HTERT RPE-1 (cell line): ENCODE results near the gene TOR1AIP1.
"Not testable (repeated sequence)": the region's sequence is repeated elsewhere in the genome, so short reads cannot be mapped to it uniquely, and the experiment has no call there.

ENCODE experiments used
- in situ Hi-C: fragments of 300-500 bp; cut with MboI; formaldehyde crosslinking; loops from 4 replicates; pipeline ENCODE4 v1.14.3; 2020; ENCODE audit warnings: low sequenced_read_pairs

The TOR1AIP1 gene

GRCh38 chr1:179937668-179938254 is 55.7 kb downstream of the TOR1AIP1 start:
- in situ Hi-C loops = no loop called here

- in situ Hi-C loops = no loop called here
Measured at GRCh38 chr1:179938752-179939151, 56.7 kb downstream of the TOR1AIP1 start.

GRCh38 chr1:179939941-179940340 is 57.9 kb downstream of the TOR1AIP1 start:
- in situ Hi-C loops = no loop called here

- in situ Hi-C loops = no loop called here
Measured at GRCh38 chr1:179941454-179941853, 59.4 kb downstream of the TOR1AIP1 start.

GRCh38 chr1:179950651-179951050 is 68.6 kb downstream of the TOR1AIP1 start:
- in situ Hi-C loops = no loop called here

- in situ Hi-C loops = no loop called here
Measured at GRCh38 chr1:179951383-179952144, 69.5 kb downstream of the TOR1AIP1 start.

GRCh38 chr1:179952186-179952585 is 70.1 kb downstream of the TOR1AIP1 start:
- in situ Hi-C loops = no loop called here

- in situ Hi-C loops = no loop called here
Measured at GRCh38 chr1:179953974-179954492, 71.9 kb downstream of the TOR1AIP1 start.

GRCh38 chr1:179954493-179955286 is 72.6 kb downstream of the TOR1AIP1 start, which contains the start of gene CEP350:
Gene CEP350 (plus strand): TSS chr1:179954810. CDS start chr1:179986182, 31,372 bp downstream.
- in situ Hi-C loops = no loop called here

GRCh38 chr1:179955287-179955680 is 73.2 kb downstream of the TOR1AIP1 start:
- in situ Hi-C loops = no loop called here

- in situ Hi-C loops = no loop called here
Measured at GRCh38 chr1:179955731-179956130, 73.6 kb downstream of the TOR1AIP1 start.

- in situ Hi-C loops = no loop called here
Measured at GRCh38 chr1:179958359-179958758, 76.3 kb downstream of the TOR1AIP1 start.

- in situ Hi-C loops = not testable (repeated sequence)
Measured at GRCh38 chr1:179962168-179962567, 80.1 kb downstream of the TOR1AIP1 start.

GRCh38 chr1:179966551-179966950 is 84.5 kb downstream of the TOR1AIP1 start:
- in situ Hi-C loops = no loop called here

- in situ Hi-C loops = no loop called here
Measured at GRCh38 chr1:179968284-179968993, 86.4 kb downstream of the TOR1AIP1 start.

GRCh38 chr1:179968994-179969919 is 87.2 kb downstream of the TOR1AIP1 start:
- in situ Hi-C loops = no loop called here
